ENCODE data around the gene LIFR.

DNA sequence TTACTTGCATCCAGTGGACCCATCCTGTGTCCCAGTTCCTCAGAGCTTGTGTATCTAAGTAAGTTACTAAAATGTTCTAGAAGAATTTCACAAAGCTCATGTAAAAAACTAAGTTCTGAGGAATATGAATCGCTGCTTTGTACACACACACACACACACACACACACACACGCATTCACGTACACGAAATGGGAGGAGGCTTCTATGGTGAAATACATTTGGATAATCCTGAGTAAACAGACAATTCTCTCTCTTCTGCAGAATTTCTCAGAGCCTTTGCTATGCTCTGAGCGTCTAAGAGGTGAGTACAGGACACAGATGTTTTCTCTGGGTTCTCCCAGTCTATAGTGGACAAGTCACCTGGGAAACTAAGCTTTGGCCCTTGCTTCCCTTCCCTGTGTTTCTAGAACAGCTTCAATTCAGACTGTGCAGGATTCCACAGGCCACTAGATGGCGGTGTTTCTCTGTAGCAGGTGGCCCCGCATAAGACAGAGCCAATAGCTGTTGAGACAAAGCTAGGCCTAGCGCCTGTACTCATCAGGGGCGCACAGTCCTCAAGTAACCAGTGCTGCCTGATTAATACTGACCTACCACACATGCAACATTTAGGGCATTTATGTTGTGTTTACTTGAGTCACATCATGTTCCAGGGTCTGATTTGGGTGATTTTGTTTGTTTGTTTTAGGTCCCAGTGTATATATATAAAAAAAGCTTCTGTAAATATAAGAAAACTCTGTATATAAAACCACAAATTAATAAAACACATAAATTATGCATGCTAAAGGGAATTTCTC is 114.8 kb downstream of the LIFR start:
- TF ChIP-seq POLR2A (IDR thresholded peaks at IDR 0.05; ENCODE audit: low read length), result no peak
- no peak for TF ChIP-seq GATA1 (IDR thresholded peaks at IDR 0.05; ENCODE audit: low read depth, low read length)

All from erythroblast (primary cell).